ENCODE data around the gene LSM4.

The LSM4 gene

DNA sequence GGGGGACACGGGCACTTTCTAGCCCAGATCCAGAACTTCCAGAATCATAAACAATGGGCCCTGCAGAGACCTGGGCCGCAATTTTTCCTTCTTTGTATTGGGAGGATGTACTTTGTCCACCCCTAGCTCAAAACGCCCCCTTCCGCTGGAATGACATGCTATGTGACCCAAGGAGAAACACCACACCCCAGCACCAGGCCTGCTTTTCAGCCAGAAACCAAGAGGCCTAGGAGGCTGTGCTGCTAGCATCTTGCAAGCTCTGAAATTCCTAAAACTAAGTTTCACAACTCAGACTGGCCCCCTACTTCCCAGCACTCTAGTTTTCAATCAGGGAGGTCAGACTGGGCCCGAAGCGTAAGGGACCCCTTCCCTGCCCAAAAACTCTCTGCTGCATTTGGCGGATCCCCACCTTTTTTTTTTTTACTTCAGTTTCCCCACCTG is 538 bp downstream of the LSM4 start:
- 0 out of 2 replicates have a peak, but pooled peaks have one; percentile 27 for TF ChIP-seq CTCF (IDR thresholded peaks at IDR 0.05)

GRCh38 chr19:18321734-18322102 is 1.2 kb downstream of the LSM4 start:
- TF ChIP-seq CTCF (IDR thresholded peaks at IDR 0.05), result no peak

GRCh38 chr19:18320865-18321733 is 1.8 kb downstream of the LSM4 start:
- TF ChIP-seq CTCF (IDR thresholded peaks at IDR 0.05), result no peak

DNA sequence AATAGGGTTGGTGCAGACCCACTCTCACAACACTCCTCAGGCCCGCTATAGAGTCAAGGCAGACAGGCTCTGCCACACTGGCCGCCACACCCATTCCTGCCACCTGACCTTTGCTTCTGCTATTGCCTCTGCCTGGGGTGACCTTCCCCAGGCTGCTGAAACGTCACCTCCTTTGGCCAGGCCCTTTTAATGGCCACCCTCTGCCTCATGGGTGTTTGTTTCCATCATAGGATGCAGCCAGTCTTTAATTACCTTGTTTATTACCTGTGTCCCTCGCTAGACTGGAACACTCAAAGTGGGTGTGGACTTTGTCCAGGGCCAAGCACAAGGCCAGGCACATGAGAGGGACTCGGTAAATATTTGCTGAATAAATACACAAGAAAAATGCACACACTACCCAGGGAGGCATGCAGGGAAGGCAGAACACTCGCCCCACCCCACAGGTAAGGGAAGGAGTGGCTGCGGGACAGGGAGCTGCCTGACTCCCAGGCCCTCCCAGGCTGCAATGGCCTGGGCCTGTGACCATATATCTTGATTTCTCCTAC is 3.2 kb downstream of the LSM4 start:
- TF ChIP-seq CTCF (IDR thresholded peaks at IDR 0.05), result no peak

DNA sequence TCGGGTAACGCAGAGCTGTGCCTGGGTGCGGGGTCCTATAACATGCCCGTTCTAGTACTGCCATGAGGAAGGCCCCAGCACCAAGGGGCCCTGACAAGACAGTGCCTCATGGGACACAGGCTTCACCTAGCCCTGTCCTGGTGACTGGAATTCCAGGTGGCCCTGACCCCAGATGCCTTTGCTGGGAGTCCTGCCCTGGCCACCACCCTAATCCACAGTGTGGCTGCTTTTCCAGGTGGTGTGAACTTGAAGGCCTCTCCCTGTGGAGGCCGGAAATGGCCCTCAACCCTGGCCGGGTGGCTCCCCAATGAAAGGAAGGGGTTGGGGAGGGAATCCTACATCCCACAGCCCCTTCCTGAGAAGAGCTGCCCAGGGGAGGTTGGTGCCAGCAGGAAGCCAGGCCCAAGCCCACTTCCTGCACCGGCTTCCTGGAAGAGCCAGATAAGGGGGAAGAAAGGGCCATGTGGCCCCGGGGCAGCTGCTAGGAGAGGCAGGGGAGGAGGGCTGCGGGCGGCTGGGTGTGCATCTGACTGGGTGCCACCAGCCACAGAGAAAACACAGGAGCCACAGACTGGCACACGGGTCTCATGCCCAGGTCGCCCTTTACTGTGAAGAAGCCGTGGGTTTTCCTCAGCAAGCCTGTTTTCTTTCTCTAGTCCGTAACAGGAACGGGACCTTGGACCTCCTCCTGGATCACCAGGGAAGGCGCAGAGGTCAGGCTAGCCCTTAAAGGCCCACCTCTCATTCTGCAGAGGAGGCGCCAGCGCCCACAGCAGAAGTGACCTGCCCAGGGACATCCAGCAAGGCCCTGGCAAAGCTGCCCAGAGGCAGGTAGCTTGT is 4.7 kb downstream of the LSM4 start:
- TF ChIP-seq CTCF (IDR thresholded peaks at IDR 0.05), result no peak

DNA sequence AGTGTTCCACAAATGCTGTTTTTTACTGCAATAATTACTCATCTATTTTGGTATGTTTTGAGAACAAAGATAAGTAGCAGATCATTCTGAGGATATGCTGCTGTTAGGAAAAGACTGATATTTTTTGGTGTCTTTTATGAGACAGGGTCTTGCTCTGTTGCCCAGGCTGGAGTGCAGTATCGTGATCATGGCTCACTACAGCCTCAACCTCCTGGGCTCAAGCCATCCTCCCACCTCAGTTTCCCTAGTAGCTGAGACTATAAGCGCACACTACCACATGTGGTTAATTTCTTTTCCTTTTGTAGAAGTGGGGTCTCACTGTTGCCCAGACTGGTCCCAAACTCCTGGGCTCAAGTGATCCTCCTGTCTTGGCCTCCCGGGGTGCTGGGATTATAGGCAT is 9.5 kb downstream of the LSM4 start:
- TF ChIP-seq CTCF (IDR thresholded peaks at IDR 0.05), result no peak

DNA sequence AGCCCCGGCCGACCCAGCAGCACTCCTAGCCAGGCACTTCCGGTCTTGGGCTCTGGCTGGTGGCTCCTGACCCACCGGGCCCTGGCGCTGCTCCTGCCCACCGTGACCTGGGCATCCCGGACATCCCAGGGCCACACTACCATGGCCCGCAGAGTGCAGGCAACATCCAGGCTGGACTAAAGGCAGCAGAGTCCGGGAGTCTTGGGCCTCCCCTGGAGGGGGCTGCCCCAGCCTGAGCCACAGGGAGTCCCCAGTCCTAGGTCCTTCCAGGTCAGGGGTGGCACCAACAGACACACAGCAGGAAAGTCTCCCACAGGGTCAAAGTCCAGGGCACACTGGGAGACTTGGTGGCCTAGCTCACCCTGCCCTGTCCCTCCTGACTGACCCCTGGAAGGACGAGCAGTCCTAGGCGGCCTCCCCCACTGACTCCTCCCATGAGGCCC is 10.8 kb downstream of the LSM4 start:
- no peak for TF ChIP-seq CTCF (IDR thresholded peaks at IDR 0.05)
